MM.1S (cell line): Measurements from ENCODE around the gene DDIT4L.
"Not testable (repeated sequence)": the region's sequence is repeated elsewhere in the genome, so short reads cannot be mapped to it uniquely, and the experiment has no call there.

Source experiments
- DNase-seq: peaks from one replicate; pipeline ENCODE4 v3.0.0-alpha.2; 2015
- H2AFZ ChIP-seq: fragments of 300-600 bp; sonication (generic); 2 replicates; pipeline ENCODE4 v1.6.0; 2016; ENCODE audit warnings: antibody characterized with exemption, low read length
- H3F3A ChIP-seq: fragments of 300-600 bp; sonication (generic); 2 replicates; pipeline ENCODE4 v1.6.1; 2016; ENCODE audit warnings: mild to moderate bottlenecking, antibody characterized with exemption, low read length, moderate library complexity, mixed read lengths; ENCODE audit not compliant: insufficient read depth
- H3K27ac ChIP-seq: fragments of 300-600 bp; sonication (generic); 2 replicates; pipeline ENCODE4 v1.5.1; 2016; ENCODE audit warnings: mild to moderate bottlenecking, low read length
- H3K27me3 ChIP-seq: fragments of 300-600 bp; sonication (generic); replicated peaks from 2 replicates; pipeline ENCODE4 v1.6.0; 2016; ENCODE audit warnings: low read length; ENCODE audit not compliant: insufficient read depth
- H3K36me3 ChIP-seq: fragments of 300-600 bp; sonication (generic); replicated peaks from 2 replicates; pipeline ENCODE4 v1.6.1; 2016; ENCODE audit warnings: mild to moderate bottlenecking, low read length, mixed read lengths; ENCODE audit not compliant: insufficient read depth
- H3K4me1 ChIP-seq: fragments of 300-600 bp; sonication (generic); 2 replicates; pipeline ENCODE4 v1.6.1; 2016; ENCODE audit warnings: low read length, mixed read lengths
- H3K4me2 ChIP-seq: fragments of 300-600 bp; sonication (generic); 2 replicates; pipeline ENCODE4 v1.6.0; 2016; ENCODE audit warnings: low read depth, low read length
- H3K4me3 ChIP-seq: fragments of 300-600 bp; sonication (generic); 2 replicates; pipeline ENCODE4 v1.5.1; 2016; ENCODE audit warnings: low read length, mixed read lengths
- H3K79me2 ChIP-seq: fragments of 300-600 bp; sonication (generic); 2 replicates; pipeline ENCODE4 v1.6.1; 2016; ENCODE audit warnings: mixed run types, low read length, mixed read lengths
- H3K9ac ChIP-seq: fragments of 300-600 bp; sonication (generic); 2 replicates; pipeline ENCODE4 v1.6.1; 2016; ENCODE audit warnings: low read length, mixed read lengths
- H3K9me2 ChIP-seq: fragments of 300-600 bp; sonication (generic); replicated peaks from 2 replicates; pipeline ENCODE4 v1.6.1; 2016; ENCODE audit warnings: mild to moderate bottlenecking, low read length, mixed read lengths; ENCODE audit not compliant: insufficient read depth
- H3K9me3 ChIP-seq: fragments of 300-600 bp; sonication (generic); replicated peaks from 2 replicates; pipeline ENCODE4 v1.6.1; 2016; ENCODE audit warnings: mild to moderate bottlenecking, low read length, mixed read lengths; ENCODE audit not compliant: insufficient read depth
- H4K20me1 ChIP-seq: fragments of 300-600 bp; sonication (generic); 2 replicates; pipeline ENCODE4 v1.6.1; 2016; ENCODE audit warnings: mild to moderate bottlenecking, low read length, moderate library complexity, mixed read lengths; ENCODE audit not compliant: insufficient read depth
- EZH2 ChIP-seq: fragments of 300-600 bp; sonication (generic); optimal IDR thresholded peaks from 2 replicates; pipeline ENCODE3; 2017; ENCODE audit warnings: low read depth, mild to moderate bottlenecking, antibody characterized with exemption, low read length, mixed read lengths
- EZH2phosphoT487 ChIP-seq: fragments of 300-600 bp; sonication (generic); IDR thresholded peaks from 2 replicates; pipeline ENCODE4 v1.6.1; 2018; ENCODE audit warnings: antibody characterized with exemption, low read length
- TF ChIP-seq, protein P1 (sequence below): fragments of 300-600 bp; sonication (generic); IDR thresholded peaks from 2 replicates; pipeline ENCODE4 v1.5.1; 2016; ENCODE audit warnings: antibody characterized with exemption, low read length, mixed read lengths

DDIT4L gene

DNA sequence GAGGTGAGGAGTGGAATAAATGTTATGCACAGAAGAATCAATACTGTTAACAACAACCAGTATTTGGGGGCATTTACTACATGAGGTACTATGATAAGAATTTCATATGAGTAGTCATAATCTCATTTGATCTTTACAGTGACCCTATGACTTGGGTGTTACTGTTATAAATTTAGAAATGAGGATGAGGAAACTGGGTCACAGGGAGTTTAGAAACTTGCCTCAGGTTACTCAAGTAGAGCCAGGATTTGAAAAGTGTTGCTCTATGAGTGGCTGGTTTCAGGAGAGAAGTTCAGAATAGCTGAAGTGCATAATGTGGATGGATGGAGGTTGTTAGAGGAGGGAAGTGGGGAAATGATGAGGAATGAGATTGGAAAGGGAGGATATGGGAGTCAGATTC lies 16.6 kb upstream of the DDIT4L start:
- no peaks in the 10 kb centered on the region for H3K9me2 ChIP-seq
- no peak overlapping the region for H3K9ac ChIP-seq
- DNase-seq, result peak; percentile 40
- peaks cover 34% of the 10 kb centered on the region for H3K4me1 ChIP-seq
- TF ChIP-seq EZH2 (no peak), EZH2phosphoT487 (no peak)
- TF ChIP-seq, protein P1, sequence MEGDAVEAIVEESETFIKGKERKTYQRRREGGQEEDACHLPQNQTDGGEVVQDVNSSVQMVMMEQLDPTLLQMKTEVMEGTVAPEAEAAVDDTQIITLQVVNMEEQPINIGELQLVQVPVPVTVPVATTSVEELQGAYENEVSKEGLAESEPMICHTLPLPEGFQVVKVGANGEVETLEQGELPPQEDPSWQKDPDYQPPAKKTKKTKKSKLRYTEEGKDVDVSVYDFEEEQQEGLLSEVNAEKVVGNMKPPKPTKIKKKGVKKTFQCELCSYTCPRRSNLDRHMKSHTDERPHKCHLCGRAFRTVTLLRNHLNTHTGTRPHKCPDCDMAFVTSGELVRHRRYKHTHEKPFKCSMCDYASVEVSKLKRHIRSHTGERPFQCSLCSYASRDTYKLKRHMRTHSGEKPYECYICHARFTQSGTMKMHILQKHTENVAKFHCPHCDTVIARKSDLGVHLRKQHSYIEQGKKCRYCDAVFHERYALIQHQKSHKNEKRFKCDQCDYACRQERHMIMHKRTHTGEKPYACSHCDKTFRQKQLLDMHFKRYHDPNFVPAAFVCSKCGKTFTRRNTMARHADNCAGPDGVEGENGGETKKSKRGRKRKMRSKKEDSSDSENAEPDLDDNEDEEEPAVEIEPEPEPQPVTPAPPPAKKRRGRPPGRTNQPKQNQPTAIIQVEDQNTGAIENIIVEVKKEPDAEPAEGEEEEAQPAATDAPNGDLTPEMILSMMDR, result no peak
- H3K36me3 ChIP-seq, result no peaks in the 10 kb centered on the region
- peak overlapping the region; percentile 12; the same call in 1 of the 2 replicates for H3K4me2 ChIP-seq
- no peak overlapping the region for H2AFZ ChIP-seq
- H3K27me3 ChIP-seq, result no peaks in the 10 kb centered on the region
- no peak overlapping the region for H3K4me3 ChIP-seq
- no peaks in the 10 kb centered on the region for H4K20me1 ChIP-seq
- H3K9me3 ChIP-seq, result no peaks in the 10 kb centered on the region
- no peaks in the 10 kb centered on the region for H3F3A ChIP-seq
- no peak overlapping the region for H3K27ac ChIP-seq
- no peaks in the 10 kb centered on the region for H3K79me2 ChIP-seq

DNA sequence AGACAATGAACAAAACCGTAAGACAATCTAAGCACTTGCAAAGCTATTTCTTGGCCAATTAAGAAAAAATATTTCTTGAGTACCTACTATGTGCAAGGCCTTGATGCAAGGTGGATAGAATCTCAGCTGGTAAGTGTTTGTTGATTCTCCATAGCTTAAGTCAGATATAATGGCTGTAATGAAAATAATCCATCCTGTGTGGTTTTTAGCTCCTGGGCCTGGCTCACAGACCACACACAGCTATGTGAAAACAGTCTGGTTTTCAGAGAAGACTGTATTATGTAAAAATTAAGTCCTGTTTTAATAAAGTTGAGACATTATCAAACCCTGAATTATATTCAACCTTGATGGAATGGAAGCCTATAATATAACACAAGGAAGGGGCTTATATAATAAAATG lies 7.8 kb upstream of the DDIT4L start:
- Histone ChIP-seq H3K9me2 (no peaks in the 10 kb centered on the region), H3K4me1 (no peaks in the 10 kb centered on the region), H3K36me3 (no peaks in the 10 kb centered on the region), H4K20me1 (no peaks in the 10 kb centered on the region), H3F3A (no peaks in the 10 kb centered on the region), H3K27me3 (no peaks in the 10 kb centered on the region), H3K9ac (no peak overlapping the region), H3K4me2 (no peak overlapping the region), H3K9me3 (no peaks in the 10 kb centered on the region), H2AFZ (no peak overlapping the region), H3K79me2 (no peaks in the 10 kb centered on the region), H3K27ac (no peak overlapping the region), H3K4me3 (no peak overlapping the region)
- no peak for TF ChIP-seq EZH2
- TF ChIP-seq, protein P1, result no peak
- DNase-seq, result no peak

DNA sequence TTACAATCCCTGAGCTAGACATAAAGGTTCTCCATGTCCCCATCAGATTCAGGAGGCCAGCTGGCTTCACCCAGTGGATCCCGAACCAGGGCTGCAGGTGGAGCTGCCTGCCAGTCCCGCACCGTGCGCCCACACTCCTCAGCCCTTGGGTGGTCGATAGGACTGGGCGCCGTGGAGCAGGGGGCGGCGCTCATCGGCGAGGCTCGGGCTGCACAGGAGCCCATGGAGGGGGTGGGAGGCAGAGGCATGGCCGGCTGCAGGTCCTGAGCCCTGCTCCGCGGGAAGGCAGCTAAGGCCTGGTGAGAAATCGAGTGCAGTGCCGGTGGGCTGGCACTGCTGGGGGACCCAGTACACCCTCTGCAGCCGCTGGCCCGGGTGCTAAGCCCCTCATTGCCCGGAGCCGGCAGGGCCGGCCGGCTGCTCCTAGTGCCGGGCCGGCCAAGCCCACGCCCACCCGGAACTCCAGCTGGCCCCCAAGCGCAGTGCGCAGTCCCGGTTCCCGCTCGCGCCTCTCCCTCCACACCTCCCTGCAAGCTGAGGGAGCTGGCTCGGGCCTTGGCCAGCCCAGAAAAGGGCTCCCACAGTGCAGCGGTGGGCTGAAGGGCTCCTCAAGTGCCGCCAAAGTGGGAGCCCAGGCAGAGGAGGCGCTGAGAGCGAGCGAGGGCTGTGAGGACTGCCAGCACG lies 6.3 kb upstream of the DDIT4L start:
- not testable (repeated sequence) for H3K27me3 ChIP-seq, H3K4me3 ChIP-seq, H3K9me2 ChIP-seq, H3K4me1 ChIP-seq, H3K4me2 ChIP-seq, H3K36me3 ChIP-seq, H3K27ac ChIP-seq, H3F3A ChIP-seq, H3K9ac ChIP-seq, H4K20me1 ChIP-seq, H3K9me3 ChIP-seq, H3K79me2 ChIP-seq, DNase-seq, H2AFZ ChIP-seq
